Suppressor macrophage (primary cell): ENCODE measurements around the gene TM9SF4.
A peak's percentile ranks its signal among the peaks of the same experiment; 100 is the strongest.
"Not testable (repeated sequence)": the region's sequence is repeated elsewhere in the genome, so short reads cannot be mapped to it uniquely, and the experiment has no call there.

ENCODE experiments used
- DNase-seq, 4 experiments: peaks; one replicate each; pipeline ENCODE4 v3.0.0-alpha.2; 2020 to 2022

The TM9SF4 gene

GRCh38 chr20:32089637-32090362 is 19.7 kb upstream of the TM9SF4 start:
- DNase-seq = no peak

- peak; percentile 85 to 92 (median 90) for DNase-seq
Measured at GRCh38 chr20:32091888-32092346, 17.6 kb upstream of the TM9SF4 start.

GRCh38 chr20:32098786-32099185 is 10.7 kb upstream of the TM9SF4 start:
- no peak for DNase-seq

GRCh38 chr20:32108814-32109391 is 611 bp upstream of the TM9SF4 start:
- DNase-seq = no peak

GRCh38 chr20:32110173-32110704 is 725 bp downstream of the TM9SF4 start:
- no peak for DNase-seq

GRCh38 chr20:32110727-32111126 is 1.2 kb downstream of the TM9SF4 start:
- DNase-seq = peak in 2 of 4 experiments; percentile 26 to 45

GRCh38 chr20:32111156-32111686 is 1.7 kb downstream of the TM9SF4 start:
- DNase-seq = no peak

- DNase-seq = peak; percentile 66 to 85 (median 78)
Measured at GRCh38 chr20:32111753-32112152, 2.2 kb downstream of the TM9SF4 start.

GRCh38 chr20:32112841-32113240 is 3.3 kb downstream of the TM9SF4 start:
- DNase-seq = peak; percentile 90 to 96 (median 92)

GRCh38 chr20:32113591-32114260 is 4.2 kb downstream of the TM9SF4 start:
- peak in 1 of 4 experiments; percentile 20 for DNase-seq

- DNase-seq = no peak
Measured at GRCh38 chr20:32114305-32114960, 4.9 kb downstream of the TM9SF4 start.

- DNase-seq = no peak
Measured at GRCh38 chr20:32115211-32115767, 5.8 kb downstream of the TM9SF4 start.

GRCh38 chr20:32116079-32116521 is 6.6 kb downstream of the TM9SF4 start:
- no peak for DNase-seq

- not testable (repeated sequence) for DNase-seq
Measured at GRCh38 chr20:32116796-32117195, 7.3 kb downstream of the TM9SF4 start.

GRCh38 chr20:32118427-32118826 is 8.9 kb downstream of the TM9SF4 start:
- DNase-seq = not testable (repeated sequence)

GRCh38 chr20:32119734-32120133 is 10.2 kb downstream of the TM9SF4 start:
- DNase-seq = no peak

- DNase-seq = not testable (repeated sequence)
Measured at GRCh38 chr20:32121908-32122307, 12.4 kb downstream of the TM9SF4 start.

GRCh38 chr20:32123088-32123487 is 13.6 kb downstream of the TM9SF4 start:
- no peak for DNase-seq

- peak in 1 of 4 experiments; percentile 17 for DNase-seq
Measured at GRCh38 chr20:32124916-32125454, 15.5 kb downstream of the TM9SF4 start.

GRCh38 chr20:32125506-32125905 is 16.0 kb downstream of the TM9SF4 start:
- no peak for DNase-seq

GRCh38 chr20:32126919-32127318 is 17.4 kb downstream of the TM9SF4 start:
- DNase-seq = no peak

GRCh38 chr20:32127347-32127746 is 17.8 kb downstream of the TM9SF4 start:
- DNase-seq = no peak
